ENCODE measurements around the gene MFSD2B. TPM values are rescaled to one million over a fixed set of nuclear protein-coding genes. Genes with fewer than 3 reads are reported as not detected.
"Not testable (repeated sequence)": the region's sequence is repeated elsewhere in the genome, so short reads cannot be mapped to it uniquely, and the experiment has no call there.

MFSD2B gene
- polyA plus RNA-seq, 3 donors from 2014 or later, result 0.42 TPM; not detected in 2

GRCh38 chr2:24012521-24013188 lies 2.8 kb downstream of the MFSD2B start:
- Mint-ChIP-seq H3K9me3 (no peaks in the 10 kb centered on the region), H3K36me3 (peaks cover 0 to 4% (median 0%) of the 10 kb centered on the region in 3 donors), H3K4me1 (peaks cover 12 to 13% of the 10 kb centered on the region in 2 donors), H3K4me3 (no peak overlapping the region), H3K27ac (no peak overlapping the region), H3K27me3 (ENCODE audit: low read depth in 3 of 3) (peaks cover 6 to 12% (median 12%) of the 10 kb centered on the region in 3 donors)
- DNase-seq, result no peak

GRCh38 chr2:24014902-24015301 lies 5.0 kb downstream of the MFSD2B start:
- H3K4me1 Mint-ChIP-seq, result peaks cover 12 to 13% of the 10 kb centered on the region in 2 donors
- not testable (repeated sequence) for H3K9me3 Mint-ChIP-seq; H3K27ac Mint-ChIP-seq; H3K4me3 Mint-ChIP-seq; H3K27me3 Mint-ChIP-seq (ENCODE audit: low read depth in 3 of 3); H3K36me3 Mint-ChIP-seq; DNase-seq

- Mint-ChIP-seq H3K4me1 (peaks cover 10 to 12% of the 10 kb centered on the region in 2 donors), H3K9me3 (no peaks in the 10 kb centered on the region), H3K4me3 (no peak overlapping the region), H3K27ac (no peak overlapping the region), H3K27me3 (ENCODE audit: low read depth in 3 of 3) (peaks cover 6 to 8% (median 7%) of the 10 kb centered on the region in 3 donors), H3K36me3 (peaks cover 0 to 4% (median 0%) of the 10 kb centered on the region in 3 donors)
- no peak for DNase-seq
Measured at GRCh38 chr2:24015562-24016375, 5.9 kb downstream of the MFSD2B start.

GRCh38 chr2:24016376-24016761 lies 6.5 kb downstream of the MFSD2B start:
- H3K27me3 Mint-ChIP-seq (ENCODE audit: low read depth in 3 of 3), result peaks cover 2 to 5% (median 4%) of the 10 kb centered on the region in 3 donors
- H3K27ac Mint-ChIP-seq, result no peak overlapping the region
- no peaks in the 10 kb centered on the region for H3K9me3 Mint-ChIP-seq
- H3K4me1 Mint-ChIP-seq, result peaks cover 4 to 6% of the 10 kb centered on the region in 2 donors
- peaks cover 0 to 4% (median 0%) of the 10 kb centered on the region in 3 donors for H3K36me3 Mint-ChIP-seq
- no peak for DNase-seq
- no peak overlapping the region for H3K4me3 Mint-ChIP-seq

GRCh38 chr2:24016853-24017703 lies 7.2 kb downstream of the MFSD2B start:
- no peaks in the 10 kb centered on the region for H3K9me3 Mint-ChIP-seq
- H3K27me3 Mint-ChIP-seq (ENCODE audit: low read depth in 3 of 3), result peaks cover 0 to 4% (median 2%) of the 10 kb centered on the region in 3 donors
- no peak for DNase-seq
- H3K36me3 Mint-ChIP-seq, result peaks cover 0 to 4% (median 0%) of the 10 kb centered on the region in 3 donors
- H3K4me3 Mint-ChIP-seq, result no peak overlapping the region
- H3K27ac Mint-ChIP-seq, result no peak overlapping the region
- H3K4me1 Mint-ChIP-seq, result no peaks in the 10 kb centered on the region

- Mint-ChIP-seq H3K27me3 (ENCODE audit: low read depth in 3 of 3) (peaks cover 0 to 2% (median 1%) of the 10 kb centered on the region in 3 donors), H3K27ac (no peak overlapping the region), H3K36me3 (peaks cover 0 to 4% (median 0%) of the 10 kb centered on the region in 3 donors), H3K4me1 (no peaks in the 10 kb centered on the region), H3K9me3 (no peaks in the 10 kb centered on the region), H3K4me3 (no peak overlapping the region)
- no peak for DNase-seq
Measured at GRCh38 chr2:24017711-24018110, 7.8 kb downstream of the MFSD2B start.

GRCh38 chr2:24018241-24018640 lies 8.4 kb downstream of the MFSD2B start:
- no peak for DNase-seq
- Mint-ChIP-seq H3K27ac (no peak overlapping the region), H3K9me3 (no peaks in the 10 kb centered on the region), H3K27me3 (ENCODE audit: low read depth in 3 of 3) (peaks cover 0 to 2% (median 1%) of the 10 kb centered on the region in 3 donors), H3K4me1 (no peaks in the 10 kb centered on the region), H3K36me3 (peaks cover 0 to 4% (median 0%) of the 10 kb centered on the region in 3 donors), H3K4me3 (no peak overlapping the region)

- H3K4me3 Mint-ChIP-seq, result no peak overlapping the region
- no peak overlapping the region for H3K27ac Mint-ChIP-seq
- no peaks in the 10 kb centered on the region for H3K9me3 Mint-ChIP-seq
Measured at GRCh38 chr2:24019729-24020128, 9.8 kb downstream of the MFSD2B start.

GRCh38 chr2:24020244-24020643 lies 10.4 kb downstream of the MFSD2B start:
- no peaks in the 10 kb centered on the region for H3K4me1 Mint-ChIP-seq
- no peak overlapping the region for H3K4me3 Mint-ChIP-seq
- peaks cover 0 to 3% (median 0%) of the 10 kb centered on the region in 3 donors for H3K27me3 Mint-ChIP-seq (ENCODE audit: low read depth in 3 of 3)
- no peak for DNase-seq
- H3K27ac Mint-ChIP-seq, result no peak overlapping the region
- H3K9me3 Mint-ChIP-seq, result no peaks in the 10 kb centered on the region
- peaks cover 0 to 6% (median 3%) of the 10 kb centered on the region in 3 donors for H3K36me3 Mint-ChIP-seq

More at GRCh38 chr2:24019729-24020128, 9.8 kb downstream of the MFSD2B start:
- peaks cover 0 to 1% (median 0%) of the 10 kb centered on the region in 3 donors for H3K27me3 Mint-ChIP-seq (ENCODE audit: low read depth in 3 of 3)
- peaks cover 0 to 5% (median 3%) of the 10 kb centered on the region in 3 donors for H3K36me3 Mint-ChIP-seq
- H3K4me1 Mint-ChIP-seq, result no peaks in the 10 kb centered on the region
- DNase-seq, result no peak

GRCh38 chr2:24021122-24021998 lies 11.5 kb downstream of the MFSD2B start:
- H3K4me1 Mint-ChIP-seq, result no peaks in the 10 kb centered on the region
- H3K4me3 Mint-ChIP-seq, result no peak overlapping the region
- peak overlapping the region in 1 of 6 donors; percentile 14 for H3K27ac Mint-ChIP-seq
- no peaks in the 10 kb centered on the region for H3K9me3 Mint-ChIP-seq
- DNase-seq, result peak in 1 of 3 donors; percentile 6
- peaks cover 0 to 3% (median 0%) of the 10 kb centered on the region in 3 donors for H3K27me3 Mint-ChIP-seq (ENCODE audit: low read depth in 3 of 3)
- peaks cover 0 to 6% (median 3%) of the 10 kb centered on the region in 3 donors for H3K36me3 Mint-ChIP-seq

- H3K4me1 Mint-ChIP-seq, result no peaks in the 10 kb centered on the region
- no peak overlapping the region for H3K27ac Mint-ChIP-seq
- H3K4me3 Mint-ChIP-seq, result no peak overlapping the region
- peaks cover 0 to 8% (median 3%) of the 10 kb centered on the region in 3 donors for H3K36me3 Mint-ChIP-seq
- DNase-seq, result no peak
- H3K27me3 Mint-ChIP-seq (ENCODE audit: low read depth in 3 of 3), result peaks cover 0 to 3% (median 0%) of the 10 kb centered on the region in 3 donors
- no peaks in the 10 kb centered on the region for H3K9me3 Mint-ChIP-seq
Measured at GRCh38 chr2:24022324-24022974, 12.6 kb downstream of the MFSD2B start.

GRCh38 chr2:24022975-24023575 lies 13.2 kb downstream of the MFSD2B start:
- peaks cover 0 to 8% (median 3%) of the 10 kb centered on the region in 3 donors for H3K36me3 Mint-ChIP-seq
- no peak overlapping the region for H3K27ac Mint-ChIP-seq
- no peaks in the 10 kb centered on the region for H3K9me3 Mint-ChIP-seq
- H3K4me3 Mint-ChIP-seq, result no peak overlapping the region
- H3K27me3 Mint-ChIP-seq (ENCODE audit: low read depth in 3 of 3), result peaks cover 0 to 3% (median 0%) of the 10 kb centered on the region in 3 donors
- DNase-seq, result no peak
- H3K4me1 Mint-ChIP-seq, result no peaks in the 10 kb centered on the region
